ENCODE measurements around the gene SLC5A5.

SLC5A5 gene

GRCh38 chr19:17847538-17848366, 24.0 kb upstream of the SLC5A5 start, which contains the start of gene JAK3:
JAK3 (minus strand) TSS chr19:17847982; CDS start chr19:17844417, 3,565 bp downstream.
- DNase-seq: peak; percentile 88 to 90

DNA sequence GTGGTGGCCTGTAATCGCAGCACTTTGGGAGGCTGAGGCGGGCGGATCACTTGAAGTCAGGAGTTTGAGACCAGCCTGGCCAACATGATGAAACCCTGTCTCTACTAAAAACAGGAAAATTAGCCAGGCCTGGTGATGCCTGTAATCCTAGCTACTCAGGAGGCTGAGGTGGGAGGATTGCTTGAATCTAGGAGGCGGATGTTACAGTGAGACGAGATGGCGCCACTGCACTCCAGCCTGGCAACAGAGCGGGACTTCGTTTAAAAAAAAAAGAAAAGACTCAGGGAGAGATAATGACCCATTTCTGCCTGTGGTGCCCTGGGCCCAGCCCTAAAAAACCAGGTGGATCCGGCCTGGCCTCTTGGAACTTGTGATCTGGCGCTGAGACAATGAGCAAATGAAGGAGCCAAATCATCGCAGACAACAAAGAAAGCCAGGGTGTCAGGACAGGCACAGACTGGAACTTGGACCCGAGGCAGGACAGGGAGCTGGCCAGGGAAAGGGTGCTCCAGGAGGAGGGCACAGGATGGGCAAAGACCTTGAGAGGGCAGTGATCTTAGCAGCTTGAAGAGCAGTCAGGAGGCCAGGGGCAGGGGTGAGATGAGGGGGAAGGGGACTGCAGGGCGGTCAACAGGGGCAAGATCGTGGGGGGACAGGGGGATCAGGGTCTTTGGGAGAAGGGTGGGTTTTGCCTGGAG, 23.0 kb upstream of the SLC5A5 start:
- no peak for DNase-seq

DNA sequence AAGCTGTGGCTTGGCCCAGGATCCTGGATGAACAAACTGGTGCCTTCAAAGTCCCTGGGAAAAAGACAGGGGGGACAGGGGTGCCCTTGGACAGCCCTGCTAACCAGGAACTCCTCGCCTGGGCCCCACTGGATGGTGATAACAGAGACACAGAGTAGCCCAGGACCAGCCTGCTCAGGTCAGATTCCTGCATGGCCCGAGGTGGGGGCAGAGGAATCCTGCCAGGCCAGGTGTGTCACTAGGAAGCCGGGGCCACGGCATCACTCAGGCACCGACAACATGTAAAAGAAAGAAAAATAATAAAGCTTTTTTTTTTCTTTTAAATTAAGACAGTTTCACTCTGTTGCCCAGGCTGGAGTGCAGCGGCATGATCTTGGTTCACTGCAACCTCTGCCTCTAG, 17.7 kb upstream of the SLC5A5 start:
- no peak for DNase-seq

GRCh38 chr19:17855280-17856152, 16.2 kb upstream of the SLC5A5 start:
- peak; percentile 97 to 98 for DNase-seq

DNA sequence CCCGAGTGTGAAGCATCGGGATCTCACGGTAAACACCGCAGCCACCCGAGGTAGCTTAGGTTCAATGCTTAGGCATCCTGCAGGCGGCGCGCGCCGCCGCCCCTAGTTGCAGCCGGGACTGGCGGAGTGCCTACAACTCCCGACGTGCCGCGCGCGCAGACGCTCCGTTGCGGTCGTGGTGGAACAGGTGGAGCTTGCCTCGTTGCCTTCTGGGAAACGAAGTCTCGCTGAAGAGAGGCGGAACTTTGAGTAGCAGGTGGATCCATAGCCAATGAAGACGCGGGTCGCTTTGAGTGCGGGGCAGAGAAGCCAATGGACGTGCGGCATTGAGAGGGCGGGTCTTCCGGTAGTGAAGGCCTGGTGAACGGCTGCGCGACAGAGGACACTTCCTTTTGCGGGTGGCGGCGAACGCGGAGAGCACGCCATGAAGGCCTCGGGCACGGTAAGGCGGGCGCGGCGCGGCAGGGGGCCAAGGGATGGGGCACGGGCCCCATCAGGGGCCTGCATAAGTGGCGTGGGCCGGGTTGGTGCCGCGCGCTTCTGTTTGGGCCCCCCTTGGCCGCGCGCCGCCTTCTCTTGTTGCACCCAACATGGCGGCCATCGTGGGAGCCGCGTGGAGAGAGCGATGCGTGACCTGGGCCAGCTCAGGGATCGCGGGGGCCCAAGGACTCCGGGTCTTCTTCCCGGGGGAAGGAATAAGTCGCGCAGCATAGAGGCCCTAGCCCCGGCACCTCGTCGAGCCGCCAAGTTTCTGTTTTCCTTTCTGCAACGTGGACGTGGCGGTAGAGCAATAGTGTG, 12.0 kb upstream of the SLC5A5 start, which contains the start of gene RPL18A:
Gene RPL18A, plus strand, starts transcription at position 378 of the 798 bp plus-strand sequence. Its CDS starts 47 bp downstream, at position 425.
- DNase-seq: peak; percentile 98 to 99

- peak in 1 of 2 donors; percentile 50 for DNase-seq
Measured at GRCh38 chr19:17860331-17860992, 11.3 kb upstream of the SLC5A5 start.

- no peak for DNase-seq
Measured at GRCh38 chr19:17860993-17861360, 10.8 kb upstream of the SLC5A5 start.

DNA sequence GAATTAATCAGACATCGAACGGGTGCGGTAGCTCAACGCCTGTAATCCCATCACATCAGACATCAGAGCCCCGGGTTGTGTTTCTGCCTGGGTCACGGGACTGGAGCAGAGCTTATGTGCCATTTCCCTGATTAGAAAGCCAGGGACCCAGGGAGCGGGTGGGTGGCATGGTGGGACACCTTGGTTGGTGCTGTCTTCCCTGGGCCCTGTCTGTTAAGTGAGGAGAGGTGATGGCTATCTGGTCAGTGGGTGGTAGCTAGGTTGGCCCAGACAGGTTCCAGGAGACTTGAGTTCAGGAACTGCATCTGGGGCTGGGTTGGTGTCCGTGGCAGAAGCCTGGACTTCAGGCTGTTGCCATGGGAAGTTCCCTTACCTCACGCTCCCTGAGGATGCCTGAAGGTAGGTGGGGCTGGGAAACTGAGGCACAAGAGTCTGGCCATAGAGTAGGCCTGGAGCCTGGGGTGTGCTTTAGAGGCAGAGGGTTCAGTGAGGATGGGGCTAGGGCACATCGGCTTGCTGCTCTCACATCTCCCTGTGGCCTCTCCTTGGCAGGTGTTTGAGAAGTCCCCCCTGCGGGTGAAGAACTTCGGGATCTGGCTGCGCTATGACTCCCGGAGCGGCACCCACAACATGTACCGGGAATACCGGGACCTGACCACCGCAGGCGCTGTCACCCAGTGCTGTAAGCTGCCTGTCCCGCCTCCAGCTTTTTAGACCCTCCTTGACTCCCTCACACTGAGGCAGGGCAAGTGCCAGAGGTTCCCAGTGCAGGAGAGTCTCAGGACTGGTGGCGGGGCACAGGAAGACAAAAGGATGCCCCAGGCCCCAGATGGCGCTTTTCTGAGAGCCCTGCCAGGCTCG, 10.0 kb upstream of the SLC5A5 start:
- no peak for DNase-seq

DNA sequence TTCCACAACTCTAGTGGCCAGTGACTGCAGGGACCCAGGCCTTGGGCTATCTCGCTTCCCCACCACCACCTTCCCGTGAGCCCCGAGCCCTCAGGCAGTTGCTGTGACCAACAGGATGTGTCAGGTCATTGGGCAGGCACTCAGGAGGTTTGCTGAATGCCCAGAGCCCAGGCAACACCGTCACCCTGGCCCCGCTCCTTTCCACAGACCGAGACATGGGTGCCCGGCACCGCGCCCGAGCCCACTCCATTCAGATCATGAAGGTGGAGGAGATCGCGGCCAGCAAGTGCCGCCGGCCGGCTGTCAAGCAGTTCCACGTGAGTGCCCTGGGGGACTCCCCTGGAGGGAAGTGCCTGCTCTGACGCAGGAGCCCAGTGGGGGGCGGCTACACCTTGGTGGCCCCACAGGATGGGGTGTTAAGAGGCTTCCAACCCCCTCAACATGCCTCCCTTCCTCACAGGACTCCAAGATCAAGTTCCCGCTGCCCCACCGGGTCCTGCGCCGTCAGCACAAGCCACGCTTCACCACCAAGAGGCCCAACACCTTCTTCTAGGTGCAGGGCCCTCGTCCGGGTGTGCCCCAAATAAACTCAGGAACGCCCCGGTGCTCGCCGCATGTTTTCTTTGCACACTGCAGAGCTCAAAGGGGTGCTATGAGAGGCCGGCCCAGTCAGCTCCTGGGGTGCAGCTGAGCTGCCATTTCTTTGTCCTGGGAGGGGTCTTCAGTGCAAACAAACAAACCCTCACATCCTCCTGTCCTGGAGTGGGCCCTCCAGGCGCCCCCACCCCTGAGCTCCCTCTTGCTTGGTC, 8.8 kb upstream of the SLC5A5 start:
- DNase-seq: no peak

DNA sequence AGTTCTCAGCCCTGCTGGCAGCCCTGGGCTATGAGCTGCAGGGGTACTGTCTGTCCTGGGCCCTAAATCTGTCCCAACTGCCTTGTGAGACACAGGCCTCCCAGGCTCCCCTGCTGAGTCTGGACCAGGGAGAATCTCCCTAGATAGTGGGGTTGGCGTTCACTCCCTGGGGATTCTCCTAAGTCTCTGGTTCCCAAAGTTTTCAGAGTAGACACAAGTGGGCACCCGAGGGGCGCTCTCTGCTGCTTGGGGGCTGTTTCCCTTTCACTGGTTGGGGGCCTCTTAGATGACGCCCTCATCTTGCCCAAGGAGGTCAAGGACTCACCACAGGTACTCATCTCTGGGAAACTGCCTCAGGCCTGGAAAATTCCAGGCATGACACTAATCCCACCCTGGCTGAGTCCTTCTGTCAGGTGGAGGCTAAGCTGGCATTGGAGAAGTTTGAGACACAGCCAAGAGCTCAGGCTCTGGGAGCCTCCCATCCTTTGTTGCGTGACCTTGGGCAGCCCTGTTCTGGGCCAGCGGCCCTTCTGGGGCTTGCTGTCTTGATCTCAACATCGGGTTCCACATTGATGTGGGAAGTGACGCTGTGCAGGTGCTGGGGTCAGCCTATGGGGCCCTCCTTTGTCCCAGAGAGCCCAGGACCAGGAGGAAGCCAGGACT, 8.1 kb upstream of the SLC5A5 start:
- no peak for DNase-seq

GRCh38 chr19:17865364-17866311, 6.1 kb upstream of the SLC5A5 start:
- peak; percentile 46 to 52 for DNase-seq

DNA sequence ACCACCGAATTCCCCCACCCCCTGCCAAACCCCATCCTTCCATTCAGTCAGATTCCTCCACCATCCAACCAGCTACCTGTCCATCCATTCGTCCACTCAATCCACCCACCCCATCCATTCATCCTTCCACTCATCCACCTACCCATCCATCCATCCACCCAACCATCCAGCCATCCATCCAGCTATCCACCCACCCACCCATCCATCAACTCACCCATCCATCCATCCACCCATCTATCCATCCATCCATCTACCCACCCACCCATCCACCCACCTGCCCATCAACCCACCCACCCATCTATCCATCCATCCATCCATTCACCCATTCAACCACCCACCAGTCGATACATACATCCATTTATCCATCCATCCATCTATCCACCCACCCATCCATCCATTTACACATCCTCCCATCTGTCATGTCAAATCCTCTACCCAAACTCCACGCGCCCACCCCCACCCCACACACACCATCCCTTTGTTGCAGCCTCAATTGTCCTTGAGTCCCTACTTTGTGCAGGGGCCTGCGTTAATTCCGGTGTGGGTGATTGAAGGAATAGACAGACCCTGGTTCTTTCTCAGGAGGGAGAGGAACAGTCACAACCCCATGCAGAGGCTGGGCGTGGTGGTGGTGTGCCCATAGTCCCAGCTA, 5.3 kb upstream of the SLC5A5 start:
- no peak for DNase-seq

DNA sequence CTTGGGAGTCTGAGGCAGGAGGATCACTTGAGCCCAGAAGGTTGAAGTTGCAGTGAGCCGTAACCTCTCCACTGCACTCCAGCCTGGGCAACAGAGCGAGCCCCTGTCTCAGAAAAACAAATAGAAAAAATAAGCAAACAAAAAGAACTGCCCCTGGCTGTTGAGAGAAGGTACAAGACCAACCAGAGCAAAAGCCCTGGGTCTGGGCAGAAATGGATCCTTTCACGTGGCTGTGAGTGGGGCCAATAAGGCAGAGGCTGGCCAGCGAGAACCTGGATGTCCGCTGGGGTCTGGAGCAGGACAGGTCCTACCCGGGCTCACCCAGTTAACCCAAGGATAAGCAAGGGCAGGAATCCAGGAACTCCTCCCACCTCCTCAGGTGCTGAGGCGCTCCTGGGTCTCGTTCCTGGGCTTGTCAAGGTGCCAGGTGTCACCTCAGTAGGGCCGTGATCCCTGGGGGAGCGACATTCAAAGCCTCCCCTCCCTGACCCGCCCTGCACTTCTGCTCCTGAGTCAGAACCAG, 4.7 kb upstream of the SLC5A5 start:
- no peak for DNase-seq

DNA sequence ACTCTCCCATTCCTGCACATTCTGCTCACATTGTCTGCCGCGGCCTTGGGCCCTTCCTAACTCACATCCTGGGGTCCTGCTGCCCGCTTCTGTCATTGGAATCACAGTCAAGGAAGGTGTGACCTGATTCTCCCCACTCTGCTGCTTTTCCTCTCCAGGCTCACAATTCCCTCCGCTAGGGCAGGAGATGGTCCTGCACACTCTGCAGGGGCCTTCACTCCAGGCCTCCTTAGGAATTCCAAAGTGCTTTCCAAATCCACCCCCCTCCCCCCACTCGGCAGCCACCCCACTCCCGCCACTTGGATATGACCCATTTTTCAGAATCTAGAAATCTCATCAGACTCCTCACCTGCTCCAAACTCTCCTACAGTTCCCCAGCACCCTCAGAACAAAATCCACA, 3.1 kb upstream of the SLC5A5 start:
- no peak for DNase-seq

GRCh38 chr19:17869114-17869608, 2.6 kb upstream of the SLC5A5 start:
- DNase-seq: no peak

DNA sequence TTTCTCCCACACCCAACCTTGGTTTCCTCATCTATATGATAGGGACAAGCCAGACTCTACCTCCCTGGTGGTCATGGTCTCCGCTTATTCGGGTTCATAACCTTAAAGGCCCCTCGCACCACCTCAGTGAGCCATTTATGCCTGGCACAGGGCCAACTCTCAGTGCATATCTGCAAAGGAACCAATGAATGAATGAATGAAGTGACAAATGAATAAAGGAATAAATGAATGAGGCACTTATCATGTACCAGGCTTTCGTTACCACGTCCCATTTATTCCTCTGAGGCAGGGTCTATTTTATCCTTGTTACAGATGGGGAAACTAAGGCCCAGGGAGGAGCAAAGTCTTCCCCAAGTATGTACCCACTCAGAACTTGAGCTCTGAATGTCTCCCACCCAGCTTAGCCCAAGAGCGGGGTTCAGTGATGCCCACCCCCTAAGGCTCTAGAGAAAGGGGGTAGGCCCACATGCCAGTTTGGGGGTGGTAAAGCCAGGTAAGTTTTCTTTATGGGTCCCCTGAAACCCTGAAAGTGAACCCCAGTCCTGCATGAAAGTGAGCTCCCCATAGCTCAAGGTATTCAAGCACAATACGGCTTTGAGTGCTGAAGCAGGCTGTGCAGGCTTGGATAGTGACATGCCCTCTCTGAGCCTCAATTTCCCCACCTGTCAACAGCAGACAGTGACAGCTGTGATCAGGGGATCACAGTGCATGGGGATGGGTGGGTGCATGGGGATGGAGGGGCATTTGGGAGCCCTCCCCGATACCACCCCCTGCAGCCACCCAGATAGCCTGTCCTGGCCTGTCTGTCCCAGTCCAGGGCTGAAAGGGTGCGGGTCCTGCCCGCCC, 490 bp upstream of the SLC5A5 start:
- DNase-seq: no peak

Data from stimulated activated CD4-positive, alpha-beta T cell treated with anti-CD3 and anti-CD28 coated beads, Interleukin-2, amount 100 ng/mL, for 24 hours (primary cell).